ENCODE measurements around the gene PLA2G4D.
"Not testable (repeated sequence)": the region's sequence is repeated elsewhere in the genome, so short reads cannot be mapped to it uniquely, and the experiment has no call there.

The PLA2G4D gene

GRCh38 chr15:42121682-42122081, 27.3 kb upstream of the PLA2G4D start:
- no peak for DNase-seq

- DNase-seq, result no peak
Measured at GRCh38 chr15:42121021-42121420, 26.7 kb upstream of the PLA2G4D start.

GRCh38 chr15:42120285-42120684, 25.9 kb upstream of the PLA2G4D start:
- no peak for DNase-seq

GRCh38 chr15:42119446-42119760, 25.0 kb upstream of the PLA2G4D start:
- no peak for DNase-seq

- DNase-seq, result no peak
Measured at GRCh38 chr15:42118650-42119445, 24.5 kb upstream of the PLA2G4D start.

- no peak for DNase-seq
Measured at GRCh38 chr15:42111924-42112323, 17.6 kb upstream of the PLA2G4D start.

- no peak for DNase-seq
Measured at GRCh38 chr15:42110367-42110766, 16.0 kb upstream of the PLA2G4D start.

GRCh38 chr15:42108806-42109205, 14.4 kb upstream of the PLA2G4D start:
- DNase-seq, result no peak

GRCh38 chr15:42108189-42108588, 13.8 kb upstream of the PLA2G4D start:
- DNase-seq, result no peak

GRCh38 chr15:42107473-42107872, 13.1 kb upstream of the PLA2G4D start:
- no peak for DNase-seq

- DNase-seq, result no peak
Measured at GRCh38 chr15:42106288-42106687, 11.9 kb upstream of the PLA2G4D start.

GRCh38 chr15:42104095-42104891, 9.9 kb upstream of the PLA2G4D start:
- peak; percentile 51 for DNase-seq

- peak; percentile 22 for DNase-seq
Measured at GRCh38 chr15:42102646-42103235, 8.4 kb upstream of the PLA2G4D start.

GRCh38 chr15:42101861-42102260, 7.5 kb upstream of the PLA2G4D start:
- peak; percentile 82 for DNase-seq

- no peak for DNase-seq
Measured at GRCh38 chr15:42100021-42100800, 5.8 kb upstream of the PLA2G4D start.

- no peak for DNase-seq
Measured at GRCh38 chr15:42097018-42097417, 2.7 kb upstream of the PLA2G4D start.

- no peak for DNase-seq
Measured at GRCh38 chr15:42093966-42094365, 396 bp downstream of the PLA2G4D start.

GRCh38 chr15:42092398-42093318, 1.7 kb downstream of the PLA2G4D start:
- peak; percentile 46 for DNase-seq

- DNase-seq, result not testable (repeated sequence)
Measured at GRCh38 chr15:42091753-42092397, 2.5 kb downstream of the PLA2G4D start.

- DNase-seq, result no peak
Measured at GRCh38 chr15:42090781-42091180, 3.6 kb downstream of the PLA2G4D start.

GRCh38 chr15:42090370-42090769, 4.0 kb downstream of the PLA2G4D start:
- DNase-seq, result no peak

Measured in fibroblast of skin of right quadriceps (primary cell).